GM21381 (cell line): Measurements from ENCODE around the gene FAM240A.
"Not testable (repeated sequence)": the region's sequence is repeated elsewhere in the genome, so short reads cannot be mapped to it uniquely, and the experiment has no call there.

Experiments
- ATAC-seq: cut with Tn5 transposase; IDR thresholded peaks from one replicate; pipeline ENCODE4 v1.9.1; 2021; ENCODE audit warnings: mild to moderate bottlenecking, moderate library complexity; ENCODE audit not compliant: unreplicated experiment

Gene FAM240A

DNA sequence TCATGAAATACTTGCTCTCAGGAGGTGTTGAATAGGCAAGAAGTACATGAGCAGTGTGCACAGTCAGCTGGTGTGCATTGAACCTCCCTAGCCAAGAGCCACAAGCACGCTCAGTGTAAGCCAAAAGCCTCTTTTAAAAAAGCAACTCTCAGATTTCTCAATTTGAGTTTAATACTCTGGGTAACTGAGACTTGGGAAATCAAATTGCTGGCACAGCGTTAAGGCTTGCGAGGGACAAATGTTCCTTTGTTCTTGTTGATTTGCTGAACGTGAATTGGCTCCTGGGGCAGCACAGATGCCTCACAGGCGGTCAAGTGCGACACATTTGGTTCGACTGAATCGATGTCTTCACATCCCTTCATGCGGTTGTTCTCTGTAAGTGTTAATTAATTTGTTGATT, at the start of gene FAM240A:
FAM240A (plus strand) TSS at position 202 of the 400 bp plus-strand sequence; CDS start at position 361, 159 bp downstream.
- no peak for ATAC-seq

DNA sequence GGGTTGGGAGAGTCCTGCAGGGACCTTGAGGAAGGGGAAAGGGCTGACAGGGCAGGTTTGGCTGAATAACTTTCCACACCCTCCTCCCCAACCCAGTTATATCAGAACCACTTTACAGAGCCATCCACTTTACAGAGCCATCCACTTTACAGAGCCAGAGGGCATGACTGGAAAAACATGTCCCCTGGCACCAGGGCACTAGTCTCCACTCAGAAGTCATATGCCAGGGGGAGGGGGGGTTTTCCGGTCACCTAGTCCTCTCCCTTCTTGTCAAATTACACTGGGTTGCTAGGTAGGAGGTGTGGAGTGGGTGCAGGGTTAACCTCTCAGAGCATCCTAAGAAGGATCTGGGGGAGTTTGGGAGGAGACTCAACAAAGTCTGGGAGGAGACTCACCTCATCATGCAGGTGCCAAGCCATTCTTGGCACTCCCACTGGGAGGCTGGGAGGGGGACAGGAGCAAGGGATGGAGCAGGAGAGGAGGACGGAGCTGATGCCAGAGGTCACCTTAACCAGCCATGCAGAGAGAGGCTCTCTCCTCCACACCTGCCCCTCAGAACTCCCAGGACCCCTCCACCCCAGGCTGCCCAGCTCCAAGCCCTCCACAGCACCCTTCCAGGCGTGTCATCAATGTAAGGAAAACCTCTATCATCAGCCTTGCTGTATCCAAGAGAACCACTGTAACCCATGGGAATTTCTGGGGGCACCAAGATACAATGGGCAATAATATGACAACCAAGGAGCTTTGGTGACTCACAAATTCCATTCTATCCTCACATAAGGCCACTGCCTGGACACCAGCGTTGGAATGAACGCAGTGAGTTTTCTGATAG, 47.9 kb upstream of the FAM240A start:
- ATAC-seq, result no peak

DNA sequence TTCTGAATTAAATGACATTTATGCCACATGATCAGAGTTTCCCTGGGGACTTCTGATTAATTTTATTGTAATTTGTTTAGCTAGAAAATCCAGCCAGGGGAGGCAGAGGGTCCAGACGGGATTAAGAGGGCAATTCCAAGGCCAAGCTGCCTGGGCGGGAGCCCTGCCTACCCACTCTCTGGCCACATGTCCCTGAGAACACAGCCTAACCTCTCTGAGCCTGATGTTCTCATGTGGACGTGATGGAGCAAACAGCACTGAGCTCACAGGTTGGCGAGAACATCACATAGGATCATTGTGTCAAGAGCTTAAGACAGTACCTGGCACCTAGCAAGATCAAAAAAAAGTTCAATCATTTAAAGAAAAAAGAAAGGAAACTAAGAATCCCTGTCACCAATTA, 47.2 kb upstream of the FAM240A start:
- no peak for ATAC-seq

DNA sequence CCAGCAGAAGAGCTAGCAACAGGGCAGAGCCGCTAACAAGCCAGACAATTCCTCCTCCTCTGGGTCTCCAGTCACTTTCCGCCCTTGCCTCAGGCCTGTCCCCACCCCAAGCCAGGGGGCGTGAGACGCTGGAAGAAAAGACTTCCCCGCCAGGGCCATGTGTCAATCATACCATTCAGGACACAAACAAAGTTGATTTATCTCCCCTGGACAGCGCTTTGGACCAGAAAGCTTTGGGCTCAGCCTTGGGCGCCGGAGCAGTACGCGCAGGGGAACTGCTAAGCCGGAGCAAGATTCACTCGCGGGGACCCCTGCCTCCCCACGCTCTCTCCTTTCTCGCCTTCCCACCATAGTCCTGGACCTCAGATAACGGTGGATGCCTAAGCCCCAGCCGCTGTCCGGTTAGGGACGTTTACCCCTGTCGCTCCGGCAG, 46.7 kb upstream of the FAM240A start:
- ATAC-seq, result no peak

DNA sequence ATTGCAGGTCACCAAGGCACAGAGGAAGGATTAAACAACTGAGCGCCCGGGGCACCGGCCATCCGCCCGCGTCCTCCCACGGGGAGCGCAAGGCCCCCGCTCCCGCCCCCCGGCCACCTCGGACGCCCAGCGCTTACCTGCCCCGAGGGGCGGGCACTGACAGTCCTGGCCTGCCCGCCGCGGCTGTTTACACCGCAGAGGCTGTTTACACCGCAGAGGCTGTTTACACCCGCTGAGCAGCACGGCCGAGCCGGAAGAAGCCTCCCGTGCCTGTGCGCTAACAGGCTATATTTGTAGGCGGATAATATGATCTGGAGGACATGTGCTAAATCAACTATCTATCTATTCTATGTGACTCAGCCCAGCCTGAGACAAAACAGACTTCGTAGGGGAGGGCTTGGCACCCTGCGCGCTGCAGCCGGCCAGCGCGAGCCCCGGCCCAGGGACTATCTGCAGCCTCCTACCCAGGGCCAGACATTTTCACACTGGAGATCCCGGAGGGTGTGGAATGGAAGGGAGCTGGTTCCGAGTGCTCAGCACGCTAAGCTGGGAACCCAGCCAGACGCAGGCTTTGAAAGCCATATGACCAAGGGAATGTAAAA, 46.2 kb upstream of the FAM240A start, which contains the start of gene LRRC2:
LRRC2 (minus strand) TSS at position 263 of the 602 bp plus-strand sequence. CDS start 14,711 bp downstream, outside the sequence.
- no peak for ATAC-seq

DNA sequence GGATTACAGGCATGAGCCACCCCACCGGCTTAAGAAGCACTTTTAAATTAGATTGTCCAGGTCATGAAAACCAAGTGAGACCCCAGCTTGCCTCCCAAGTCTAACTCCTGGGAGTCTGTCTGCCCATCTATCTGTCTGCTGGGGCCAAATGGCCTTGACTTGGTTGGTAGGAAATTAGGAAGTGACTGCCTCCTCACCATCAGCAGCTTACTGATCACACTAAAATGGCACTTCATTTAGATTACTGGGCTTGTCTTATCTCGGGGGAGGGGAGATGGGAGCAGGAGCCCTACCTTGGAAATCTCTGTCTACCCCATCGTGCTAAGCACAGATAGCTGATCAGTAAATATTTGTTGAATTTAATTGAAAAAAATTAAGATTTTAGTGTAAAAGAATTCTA, 40.6 kb upstream of the FAM240A start:
- no peak for ATAC-seq

DNA sequence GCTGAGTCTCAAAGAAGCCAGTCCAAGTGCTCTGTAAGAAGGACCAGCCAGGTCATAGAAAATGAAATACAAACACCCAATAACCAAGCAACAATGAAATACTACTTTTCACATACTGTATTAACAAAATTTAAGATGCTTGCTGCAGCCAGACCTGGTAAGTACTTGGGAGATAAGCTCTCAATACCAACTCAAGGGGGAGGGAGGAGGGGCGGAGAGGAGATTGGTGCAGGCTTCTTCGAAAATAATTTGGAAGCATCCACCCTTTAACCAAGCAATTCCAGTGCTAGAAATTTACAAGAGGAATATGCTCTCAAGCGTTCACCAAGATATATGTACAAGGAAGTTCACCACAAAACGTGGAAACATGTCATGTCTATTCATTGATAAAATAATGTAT, 38.6 kb upstream of the FAM240A start:
- ATAC-seq, result no peak

DNA sequence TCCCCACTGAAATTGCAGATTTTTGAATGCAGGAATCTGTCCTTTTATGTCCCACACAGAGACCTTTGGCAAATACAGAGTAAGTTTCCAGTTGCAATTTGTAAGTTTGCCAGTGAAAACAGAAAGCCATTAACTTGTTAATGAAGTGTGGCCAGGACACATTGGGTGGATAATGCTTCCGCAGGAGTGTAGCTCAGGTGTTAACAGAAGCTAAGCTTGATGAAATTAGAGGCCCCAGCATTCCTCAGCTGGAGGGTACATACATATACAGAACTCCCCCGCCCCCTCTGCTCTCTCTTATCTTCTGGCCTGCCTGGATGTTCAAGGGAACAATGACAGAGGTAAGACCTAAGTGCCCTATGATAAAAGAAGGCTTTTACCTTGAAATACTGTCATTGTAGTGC, 38.1 kb upstream of the FAM240A start:
- no peak for ATAC-seq

DNA sequence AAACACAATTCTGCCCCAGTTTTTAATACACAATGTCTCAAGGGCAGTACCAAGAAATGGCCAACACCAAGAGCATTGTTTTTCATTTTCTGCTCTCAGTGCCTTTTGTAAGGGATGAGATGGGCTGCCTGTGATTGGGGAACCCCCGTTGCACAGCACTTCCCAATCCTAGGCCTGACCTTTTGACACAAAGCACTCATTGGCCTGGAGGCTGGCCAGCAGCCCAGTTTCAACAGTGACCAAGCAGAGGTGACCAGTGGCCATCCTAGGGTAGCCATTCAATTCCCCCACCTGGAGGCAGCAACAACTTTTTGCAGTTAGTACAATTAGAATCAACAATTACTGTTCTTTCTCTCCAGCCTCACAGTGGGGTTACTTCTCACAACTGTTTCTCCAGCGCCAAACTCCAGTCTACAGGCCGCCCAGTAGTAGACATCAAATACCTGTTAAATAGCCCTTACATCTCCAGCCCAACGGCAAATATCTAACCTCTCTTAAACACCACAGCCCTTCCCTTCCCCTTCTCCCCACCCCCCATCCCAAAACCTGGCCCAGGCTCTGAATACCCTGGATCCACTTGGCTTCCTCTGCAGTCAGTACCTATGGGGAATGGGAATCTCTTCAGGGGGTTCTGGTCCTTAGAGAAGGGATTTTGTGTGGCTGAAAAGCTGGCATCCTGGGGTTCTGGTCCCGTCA, 37.3 kb upstream of the FAM240A start:
- no peak for ATAC-seq

DNA sequence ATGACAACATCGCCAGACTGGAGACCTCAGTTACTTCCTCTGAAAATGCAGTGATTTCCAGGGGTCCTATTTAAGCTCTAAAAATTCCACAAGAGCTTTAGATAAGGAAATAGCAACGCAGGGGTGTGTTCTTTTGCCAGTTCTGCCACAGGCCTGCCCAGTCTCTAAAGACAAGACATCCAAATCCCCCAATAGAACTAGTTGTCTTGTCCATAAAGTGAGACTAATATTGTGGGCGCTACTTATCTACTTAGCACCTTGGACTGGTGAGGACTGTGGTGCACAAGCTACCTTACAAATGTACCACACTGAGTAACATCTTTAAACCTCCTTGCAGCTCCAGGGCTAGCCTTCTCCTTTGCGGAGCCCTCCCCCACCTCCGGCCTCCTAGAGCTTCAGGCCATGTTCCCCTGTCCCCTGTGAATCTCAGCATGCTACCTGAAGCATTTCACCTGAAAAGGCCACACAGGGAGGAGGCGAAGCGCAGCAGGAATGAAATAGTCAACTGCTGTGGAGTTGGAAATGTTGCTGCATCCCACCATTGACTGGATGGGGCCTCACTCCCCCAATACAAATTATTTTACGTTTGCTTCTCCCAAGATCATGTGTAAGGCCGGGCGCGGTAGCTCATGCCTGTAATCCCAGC, 36.6 kb upstream of the FAM240A start:
- ATAC-seq, result no peak

DNA sequence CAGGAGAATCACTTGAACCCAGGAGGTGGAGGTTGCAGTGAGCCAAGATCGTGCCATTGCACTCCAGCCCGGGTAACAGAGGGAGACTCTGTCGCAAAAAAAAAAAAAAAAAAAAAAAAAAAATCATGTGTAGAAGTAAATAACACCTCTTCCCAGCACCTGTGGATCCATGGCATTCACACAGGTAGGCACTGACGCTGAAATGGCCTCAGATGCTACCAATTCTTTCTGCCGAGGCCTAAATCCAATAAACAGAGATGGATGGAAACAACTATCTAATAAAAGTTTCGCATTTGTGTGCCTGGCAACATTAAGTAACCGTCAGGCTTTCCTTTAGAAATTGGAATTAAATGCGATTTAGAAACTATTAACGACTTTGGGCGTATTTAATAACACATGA, 35.9 kb upstream of the FAM240A start:
- ATAC-seq, result no peak

DNA sequence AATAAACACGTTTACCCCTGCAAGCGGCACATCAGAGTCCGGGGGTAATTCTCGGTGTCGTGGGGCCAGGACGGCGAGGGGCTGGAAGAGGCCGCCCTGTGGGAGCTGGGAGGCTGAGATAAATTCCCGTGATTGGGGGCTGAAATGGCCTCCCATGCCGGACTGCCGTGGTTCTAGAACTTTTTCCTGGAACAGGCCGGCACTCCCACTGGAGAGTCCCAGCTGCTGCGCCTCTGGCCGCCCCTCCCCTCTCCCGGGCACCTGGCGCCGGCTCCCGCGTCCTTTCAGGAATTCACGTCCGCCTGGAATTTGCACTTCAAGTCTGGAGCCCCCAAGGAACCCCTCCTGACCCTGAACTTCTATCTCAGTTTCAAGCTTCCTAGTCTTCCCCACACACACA, 35.4 kb upstream of the FAM240A start:
- no peak for ATAC-seq

DNA sequence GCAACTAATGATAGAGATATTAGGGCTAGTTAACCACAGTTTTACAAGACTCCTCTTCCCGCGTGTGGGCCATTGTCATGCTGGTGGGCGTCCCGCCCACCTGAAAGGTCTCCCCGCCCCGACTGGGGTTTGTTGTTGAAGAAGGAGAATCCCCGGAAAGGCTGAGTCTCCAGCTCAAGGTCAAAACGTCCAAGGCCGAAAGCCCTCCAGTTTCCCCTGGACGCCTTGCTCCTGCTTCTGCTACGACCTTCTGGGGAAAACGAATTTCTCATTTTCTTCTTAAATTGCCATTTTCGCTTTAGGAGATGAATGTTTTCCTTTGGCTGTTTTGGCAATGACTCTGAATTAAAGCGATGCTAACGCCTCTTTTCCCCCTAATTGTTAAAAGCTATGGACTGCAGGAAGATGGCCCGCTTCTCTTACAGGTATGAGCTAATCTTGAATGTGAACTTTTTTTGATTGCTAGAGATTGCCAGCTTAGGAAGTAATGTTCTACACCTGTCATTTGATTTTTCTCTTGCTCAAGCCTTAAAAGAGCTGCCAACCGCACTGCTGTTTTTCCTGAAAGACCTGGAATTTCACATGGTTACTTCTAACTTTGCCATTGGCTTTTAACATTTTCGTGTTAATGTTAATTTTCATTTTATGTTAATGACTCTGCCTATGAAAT, 34.6 kb upstream of the FAM240A start:
- ATAC-seq, result not testable (repeated sequence)

DNA sequence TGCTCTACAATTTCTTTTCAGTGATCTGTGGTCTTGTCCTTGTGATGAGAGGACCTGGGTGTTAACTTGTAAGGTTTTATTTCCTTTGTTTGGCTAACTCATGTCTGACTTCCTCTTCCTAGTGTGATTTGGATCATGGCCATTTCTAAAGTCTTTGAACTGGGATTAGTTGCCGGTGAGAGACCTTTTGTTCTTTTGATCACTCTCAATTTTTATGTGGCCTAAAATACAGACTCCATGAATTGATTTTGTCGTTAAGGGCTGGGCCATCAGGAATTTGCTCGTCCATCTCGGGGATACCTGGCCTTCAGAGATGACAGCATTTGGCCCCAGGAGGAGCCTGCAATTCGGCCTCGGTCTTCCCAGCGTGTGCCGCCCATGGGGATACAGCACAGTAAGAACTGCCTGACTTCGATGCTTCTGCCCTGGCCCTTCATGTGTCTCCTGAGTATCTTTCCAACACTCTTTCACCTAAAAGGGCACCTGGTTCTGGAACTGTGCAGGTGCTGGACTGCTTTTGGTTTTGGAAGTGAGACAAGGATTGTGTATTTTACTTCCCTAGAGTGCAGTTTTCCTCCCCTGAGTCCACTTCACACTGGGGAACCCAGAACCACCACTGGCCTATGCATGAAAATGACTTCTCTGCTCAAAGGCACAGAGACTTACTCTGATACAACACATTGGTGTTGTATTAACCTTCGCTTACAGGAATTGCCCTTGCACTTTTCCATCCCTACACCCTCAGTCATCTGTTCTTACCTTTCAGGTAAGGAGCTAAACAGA, 33.2 kb upstream of the FAM240A start:
- ATAC-seq, result no peak

DNA sequence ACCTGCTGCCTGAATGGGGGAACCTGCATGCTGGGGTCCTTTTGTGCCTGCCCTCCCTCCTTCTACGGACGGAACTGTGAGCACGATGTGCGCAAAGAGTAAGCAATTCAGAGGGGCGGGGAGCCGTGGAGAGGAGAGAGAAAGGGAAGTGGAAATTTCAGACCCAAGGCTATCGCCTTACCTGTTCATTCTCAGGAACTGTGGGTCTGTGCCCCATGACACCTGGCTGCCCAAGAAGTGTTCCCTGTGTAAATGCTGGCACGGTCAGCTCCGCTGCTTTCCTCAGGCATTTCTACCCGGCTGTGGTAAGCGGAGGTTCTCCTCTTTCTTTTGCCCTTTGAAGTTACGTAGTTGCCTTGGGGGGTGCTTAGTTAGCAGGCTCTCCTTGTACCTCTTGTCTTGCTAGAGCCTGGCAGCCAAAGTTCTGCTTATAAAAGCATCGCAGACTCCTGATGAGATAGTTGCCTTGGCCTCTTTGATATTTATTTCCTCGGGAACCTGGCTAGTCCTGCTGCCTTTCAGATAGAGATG, 32.5 kb upstream of the FAM240A start:
- no peak for ATAC-seq

DNA sequence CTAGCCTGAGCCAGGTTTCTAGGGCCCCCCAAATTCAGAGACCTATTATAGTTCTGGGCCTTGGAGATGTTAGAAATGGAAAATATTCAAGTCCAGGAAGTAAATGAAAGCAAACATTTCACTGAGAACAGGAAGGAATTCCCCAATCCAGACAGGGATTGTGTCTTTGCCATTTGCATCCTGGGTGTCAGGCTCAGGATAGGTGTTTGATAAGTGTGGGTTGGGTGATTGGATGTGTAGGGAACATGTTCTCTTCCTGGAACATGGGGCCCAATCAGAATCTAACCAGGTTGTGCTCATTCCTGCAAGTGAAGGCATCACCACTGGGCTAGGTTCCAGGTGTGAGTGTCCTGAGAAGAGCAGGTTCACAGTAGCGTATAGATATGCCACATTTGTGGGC, 31.6 kb upstream of the FAM240A start:
- ATAC-seq, result no peak

DNA sequence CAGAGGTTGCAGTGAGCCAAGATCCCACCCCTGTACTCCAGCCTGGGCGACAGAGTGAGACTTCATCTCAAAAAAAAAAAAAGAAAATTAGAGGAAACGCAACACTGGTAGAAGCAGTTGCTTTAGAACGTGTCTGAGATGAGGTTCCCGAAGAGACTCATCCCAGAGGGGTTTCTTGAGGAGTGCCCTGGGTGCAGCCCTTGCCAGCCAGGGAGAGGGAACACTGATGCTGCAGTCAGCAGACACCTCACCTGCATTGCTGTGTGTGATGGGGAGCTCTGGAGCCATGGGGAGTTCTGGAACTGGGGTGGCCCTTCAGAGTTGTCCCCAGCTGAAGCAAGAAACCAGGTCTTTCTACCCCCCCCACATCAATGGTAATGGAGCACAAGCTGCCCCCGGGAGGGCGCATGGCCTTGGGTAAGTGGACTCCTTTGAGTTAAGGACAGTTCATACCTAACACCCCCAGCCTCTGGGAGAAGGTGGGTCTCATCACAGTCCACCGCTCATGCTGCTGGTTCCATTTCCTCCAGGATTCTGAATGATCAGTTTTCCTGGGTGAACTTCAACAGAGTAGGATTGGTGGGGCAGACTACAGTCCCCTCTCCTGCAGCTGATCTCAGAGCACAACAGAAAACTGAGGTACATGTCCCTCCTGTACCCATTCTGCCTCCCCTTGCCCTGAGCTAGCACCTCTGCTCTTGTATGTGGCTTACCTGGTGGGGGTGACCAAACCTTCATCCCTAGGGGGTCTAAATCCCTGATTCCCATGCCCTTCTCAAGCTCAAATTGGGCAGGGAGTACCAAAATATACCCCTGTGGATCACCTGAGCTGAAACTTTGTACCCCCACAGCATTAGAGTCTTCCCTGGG, 27.5 kb upstream of the FAM240A start:
- no peak for ATAC-seq

DNA sequence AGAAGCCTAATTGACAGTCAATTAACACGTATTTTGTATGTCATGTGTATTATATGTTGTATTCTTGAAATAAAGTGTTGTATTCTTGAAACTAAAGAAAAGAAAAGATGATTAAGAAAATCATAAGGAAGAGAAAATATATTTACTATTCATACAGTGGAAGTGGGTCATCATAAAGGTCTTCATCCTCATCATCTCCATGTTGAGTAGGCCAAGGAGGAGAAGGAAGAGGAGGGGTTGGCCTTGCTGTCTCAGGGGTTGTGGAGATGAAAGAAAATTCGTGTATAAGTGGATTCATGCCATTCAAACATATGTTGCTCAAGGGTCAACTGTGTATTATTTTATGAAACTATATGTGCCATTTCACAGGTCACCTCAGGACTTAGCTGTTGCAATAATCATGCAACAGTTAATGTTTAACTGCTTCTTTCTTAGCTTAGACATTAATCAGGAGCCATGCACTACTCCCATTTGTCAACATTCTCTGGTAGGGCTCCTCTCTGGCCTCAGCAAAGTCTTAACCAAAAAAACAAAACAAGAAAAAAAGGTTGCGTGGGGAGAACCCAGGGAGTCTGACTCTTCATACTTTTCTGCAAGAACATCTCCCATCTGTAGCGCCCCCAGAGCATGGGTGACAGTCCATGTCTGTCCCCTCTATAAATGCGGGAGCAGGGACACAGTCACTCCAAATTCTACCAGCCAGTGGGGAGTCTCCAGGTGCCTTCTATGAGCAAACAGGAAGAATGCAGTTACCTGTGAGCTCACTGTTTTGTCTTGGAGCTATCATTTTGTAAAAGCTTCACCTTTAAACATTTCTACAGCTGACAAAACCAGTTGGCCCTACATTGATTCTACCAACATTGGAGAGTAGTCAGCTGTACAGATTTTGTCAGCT, 26.3 kb upstream of the FAM240A start:
- ATAC-seq, result no peak
